Measurements from ENCODE around the gene SPAG9. TPM values are rescaled to one million over a fixed set of nuclear protein-coding genes. Genes with fewer than 3 reads are reported as not detected.

SPAG9 gene
- total RNA-seq, 1 experiment from 2014 or later = 77.6 TPM

DNA sequence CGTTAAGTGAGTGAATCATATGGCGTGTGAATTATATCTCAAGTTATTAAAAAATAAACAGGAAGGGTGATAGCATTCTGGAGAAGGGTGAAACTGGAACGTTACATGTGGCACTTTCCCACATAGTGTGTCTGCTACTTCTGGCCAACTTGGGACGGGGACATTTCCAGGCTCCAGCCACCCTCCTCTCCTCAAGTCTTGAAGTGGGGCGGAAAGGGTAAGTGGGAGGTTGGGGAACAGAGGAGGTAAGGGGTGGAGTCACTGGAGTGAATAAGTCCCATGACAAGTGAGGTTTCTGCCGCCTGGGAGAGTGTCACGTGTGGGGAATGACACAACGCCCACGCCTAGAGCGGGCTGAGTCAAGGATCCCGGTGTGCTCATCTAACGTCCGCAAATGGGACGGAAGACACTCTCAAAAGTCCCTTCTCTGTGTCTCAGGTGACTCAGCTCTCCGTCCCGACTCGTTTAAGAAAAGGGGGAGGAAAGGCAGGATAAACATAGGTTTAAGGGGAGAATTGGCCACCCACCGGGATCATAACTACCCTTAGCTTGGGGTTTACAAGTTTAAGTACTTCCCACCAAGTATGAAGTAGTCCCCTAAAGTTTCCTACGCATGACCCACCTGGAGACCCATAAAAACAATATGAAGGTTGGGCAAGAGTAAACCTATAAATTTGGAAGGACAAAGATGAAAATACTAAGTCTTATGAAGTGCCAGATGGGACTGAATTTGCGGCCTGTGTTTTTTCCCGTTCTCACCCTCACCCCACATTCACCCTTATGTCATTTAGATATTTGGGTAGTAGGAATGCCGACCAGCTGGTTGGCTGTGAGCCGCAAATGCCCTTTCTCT lies 1.2 kb upstream of the SPAG9 start (continued):
- TF ChIP-seq, protein P1, sequence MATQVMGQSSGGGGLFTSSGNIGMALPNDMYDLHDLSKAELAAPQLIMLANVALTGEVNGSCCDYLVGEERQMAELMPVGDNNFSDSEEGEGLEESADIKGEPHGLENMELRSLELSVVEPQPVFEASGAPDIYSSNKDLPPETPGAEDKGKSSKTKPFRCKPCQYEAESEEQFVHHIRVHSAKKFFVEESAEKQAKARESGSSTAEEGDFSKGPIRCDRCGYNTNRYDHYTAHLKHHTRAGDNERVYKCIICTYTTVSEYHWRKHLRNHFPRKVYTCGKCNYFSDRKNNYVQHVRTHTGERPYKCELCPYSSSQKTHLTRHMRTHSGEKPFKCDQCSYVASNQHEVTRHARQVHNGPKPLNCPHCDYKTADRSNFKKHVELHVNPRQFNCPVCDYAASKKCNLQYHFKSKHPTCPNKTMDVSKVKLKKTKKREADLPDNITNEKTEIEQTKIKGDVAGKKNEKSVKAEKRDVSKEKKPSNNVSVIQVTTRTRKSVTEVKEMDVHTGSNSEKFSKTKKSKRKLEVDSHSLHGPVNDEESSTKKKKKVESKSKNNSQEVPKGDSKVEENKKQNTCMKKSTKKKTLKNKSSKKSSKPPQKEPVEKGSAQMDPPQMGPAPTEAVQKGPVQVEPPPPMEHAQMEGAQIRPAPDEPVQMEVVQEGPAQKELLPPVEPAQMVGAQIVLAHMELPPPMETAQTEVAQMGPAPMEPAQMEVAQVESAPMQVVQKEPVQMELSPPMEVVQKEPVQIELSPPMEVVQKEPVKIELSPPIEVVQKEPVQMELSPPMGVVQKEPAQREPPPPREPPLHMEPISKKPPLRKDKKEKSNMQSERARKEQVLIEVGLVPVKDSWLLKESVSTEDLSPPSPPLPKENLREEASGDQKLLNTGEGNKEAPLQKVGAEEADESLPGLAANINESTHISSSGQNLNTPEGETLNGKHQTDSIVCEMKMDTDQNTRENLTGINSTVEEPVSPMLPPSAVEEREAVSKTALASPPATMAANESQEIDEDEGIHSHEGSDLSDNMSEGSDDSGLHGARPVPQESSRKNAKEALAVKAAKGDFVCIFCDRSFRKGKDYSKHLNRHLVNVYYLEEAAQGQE (IDR thresholded peaks at IDR 0.05; ENCODE audit: low read depth) = no peak
- TF ChIP-seq EZH2phosphoT487 (IDR thresholded peaks at IDR 0.05; ENCODE audit: borderline replicate concordance) (no peak), EGR1 (IDR thresholded peaks at IDR 0.05; ENCODE audit: low read depth) (peak; percentile 100)

DNA sequence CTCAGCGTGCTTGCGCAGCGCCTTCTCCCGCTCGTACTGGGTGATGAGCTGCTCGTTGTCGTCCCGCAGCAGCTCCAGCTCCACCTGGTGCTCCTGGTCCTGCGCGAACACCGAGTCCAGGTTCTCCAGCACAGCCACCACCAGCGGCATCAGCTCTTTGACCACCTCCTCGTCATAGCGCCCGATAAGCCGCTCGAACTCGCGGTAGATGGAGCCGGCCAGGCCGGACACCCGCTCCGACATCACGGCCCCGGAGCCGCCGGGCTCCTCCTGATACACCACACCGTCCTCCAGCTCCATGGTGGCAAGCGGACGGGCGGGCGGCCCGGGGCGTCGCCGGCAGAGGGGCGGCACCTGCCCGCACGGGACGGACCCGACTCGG lies 320 bp downstream of the SPAG9 start:
- Histone ChIP-seq H4K20me1 (ENCODE audit: insufficient read depth) (peaks cover 17% of the 10 kb centered on the region; the same call in 1 of the 2 replicates), H3K27ac (ENCODE audit: low read depth, low read length) (peak overlapping the region; percentile 68), H3K4me1 (ENCODE audit: control insufficient read depth in 1 of 2, insufficient read depth in 2 of 2, low read length in 2 of 2) (peaks cover 35 to 48% of the 10 kb centered on the region in 2 experiments), H3K9me2 (ENCODE audit: insufficient read depth) (no peaks in the 10 kb centered on the region), H2AFZ (ENCODE audit: low read depth, low read length, poor library complexity, severe bottlenecking) (no peak overlapping the region), H3K27me3 (ENCODE audit: insufficient read depth, low read length) (no peaks in the 10 kb centered on the region), H3K36me3 (ENCODE audit: control insufficient read depth in 1 of 2, insufficient read depth in 2 of 2, low read length in 2 of 2) (no peaks in the 10 kb centered on the region), H3K9ac (ENCODE audit: low read length) (peak overlapping the region; percentile 95), H3K4me3 (replicated peaks in 1 of 2; ENCODE audit: low read depth in 1 of 2, low read length in 2 of 2) (peak overlapping the region; percentile 91 to 92), H3K79me2 (ENCODE audit: insufficient read depth, low read length) (peaks cover 51% of the 10 kb centered on the region), H3K4me2 (ENCODE audit: low read length) (peak overlapping the region; percentile 84), H3K9me3 (ENCODE audit: control insufficient read depth in 1 of 2, insufficient read depth in 1 of 2, low read depth in 1 of 2, low read length in 2 of 2) (no peaks in the 10 kb centered on the region)
- BruUV-seq (replicated peaks) = no TSS peak
- ChIA-PET RAD21 (ENCODE audit: low non-redundant PET in 1 of 2, low total read pairs in 2 of 2, uncharacterized antibody in 2 of 2, unreplicated experiment in 2 of 2) (interaction anchor here (0.6 to 1.7 kb wide), 3 partner anchors 14 to 33 kb away, joined by 5 to 8 read pairs (median 7); partner anchors contain the start of gene NME1 (in 2 of the 2)), POLR2A (interaction anchor here (0.7 to 3.5 kb wide), 16 partner anchors 9 to 338 kb away, joined by 3 to 24 read pairs (median 5); partner anchors contain the start of genes NME1, NME2 and TOB1), CTCF (interaction anchor here (1.0 to 4.6 kb wide), 2 partner anchors 32 to 34 kb away, joined by 3 to 43 read pairs; partner anchors contain the start of gene NME1)
- TF ChIP-seq ZFX (IDR thresholded peaks at IDR 0.05) (peak; percentile 94), SIN3A (IDR thresholded peaks at IDR 0.05; ENCODE audit: low read depth) (no peak), TCF7L2 (IDR thresholded peaks at IDR 0.05; ENCODE audit: borderline replicate concordance, extremely low read depth, insufficient read depth, insufficient read length) (no peak)
- TF ChIP-seq, protein P2, sequence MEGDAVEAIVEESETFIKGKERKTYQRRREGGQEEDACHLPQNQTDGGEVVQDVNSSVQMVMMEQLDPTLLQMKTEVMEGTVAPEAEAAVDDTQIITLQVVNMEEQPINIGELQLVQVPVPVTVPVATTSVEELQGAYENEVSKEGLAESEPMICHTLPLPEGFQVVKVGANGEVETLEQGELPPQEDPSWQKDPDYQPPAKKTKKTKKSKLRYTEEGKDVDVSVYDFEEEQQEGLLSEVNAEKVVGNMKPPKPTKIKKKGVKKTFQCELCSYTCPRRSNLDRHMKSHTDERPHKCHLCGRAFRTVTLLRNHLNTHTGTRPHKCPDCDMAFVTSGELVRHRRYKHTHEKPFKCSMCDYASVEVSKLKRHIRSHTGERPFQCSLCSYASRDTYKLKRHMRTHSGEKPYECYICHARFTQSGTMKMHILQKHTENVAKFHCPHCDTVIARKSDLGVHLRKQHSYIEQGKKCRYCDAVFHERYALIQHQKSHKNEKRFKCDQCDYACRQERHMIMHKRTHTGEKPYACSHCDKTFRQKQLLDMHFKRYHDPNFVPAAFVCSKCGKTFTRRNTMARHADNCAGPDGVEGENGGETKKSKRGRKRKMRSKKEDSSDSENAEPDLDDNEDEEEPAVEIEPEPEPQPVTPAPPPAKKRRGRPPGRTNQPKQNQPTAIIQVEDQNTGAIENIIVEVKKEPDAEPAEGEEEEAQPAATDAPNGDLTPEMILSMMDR (IDR thresholded peaks at IDR 0.05 in 2 of 3, conservative IDR thresholded peaks at IDR 0.05 in 1 of 3; ENCODE audit: borderline replicate concordance in 1 of 3, insufficient read depth in 1 of 3, low read depth in 2 of 3, low read length in 2 of 3) = no peak
- TF ChIP-seq, protein P3, sequence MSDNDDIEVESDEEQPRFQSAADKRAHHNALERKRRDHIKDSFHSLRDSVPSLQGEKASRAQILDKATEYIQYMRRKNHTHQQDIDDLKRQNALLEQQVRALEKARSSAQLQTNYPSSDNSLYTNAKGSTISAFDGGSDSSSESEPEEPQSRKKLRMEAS (IDR thresholded peaks at IDR 0.05) = no peak
- intact Hi-C loops (cut with micrococcal nuclease) = loop anchor here (2.0 kb wide), 1 partner anchor 254 kb away; the partner anchor contains the start of gene TOB1
- ATAC-seq (peak; percentile 18), DNase-seq (ENCODE audit: low read depth, low spot score) (no peak)
